HG02981 (cell line): ENCODE results near the gene DPYSL3.

Experiments used
- ATAC-seq: cut with Tn5 transposase; IDR thresholded peaks from one replicate; pipeline ENCODE4 v1.9.1; 2021; ENCODE audit warnings: mild to moderate bottlenecking, moderate library complexity; ENCODE audit not compliant: unreplicated experiment

Gene DPYSL3

DNA sequence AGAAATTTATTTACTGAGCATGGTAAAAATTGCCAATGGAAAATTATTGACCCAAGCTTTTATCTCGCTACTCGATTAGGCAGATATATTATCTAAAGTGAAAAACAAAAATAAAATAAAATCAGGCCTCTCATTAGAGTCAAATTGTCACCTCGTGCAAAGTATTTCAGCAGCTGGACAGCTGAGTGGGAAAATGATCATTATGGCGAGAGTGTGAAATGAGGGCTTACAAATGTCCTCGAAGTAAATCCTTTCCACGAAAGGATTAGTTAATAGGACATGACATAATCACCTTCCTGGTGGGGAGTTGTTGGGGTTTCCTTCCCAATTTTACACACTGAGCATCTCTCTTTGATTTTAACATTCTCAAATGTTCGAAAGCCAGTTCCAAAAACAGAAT lies 5.4 kb upstream of the DPYSL3 start:
- no peak for ATAC-seq

DNA sequence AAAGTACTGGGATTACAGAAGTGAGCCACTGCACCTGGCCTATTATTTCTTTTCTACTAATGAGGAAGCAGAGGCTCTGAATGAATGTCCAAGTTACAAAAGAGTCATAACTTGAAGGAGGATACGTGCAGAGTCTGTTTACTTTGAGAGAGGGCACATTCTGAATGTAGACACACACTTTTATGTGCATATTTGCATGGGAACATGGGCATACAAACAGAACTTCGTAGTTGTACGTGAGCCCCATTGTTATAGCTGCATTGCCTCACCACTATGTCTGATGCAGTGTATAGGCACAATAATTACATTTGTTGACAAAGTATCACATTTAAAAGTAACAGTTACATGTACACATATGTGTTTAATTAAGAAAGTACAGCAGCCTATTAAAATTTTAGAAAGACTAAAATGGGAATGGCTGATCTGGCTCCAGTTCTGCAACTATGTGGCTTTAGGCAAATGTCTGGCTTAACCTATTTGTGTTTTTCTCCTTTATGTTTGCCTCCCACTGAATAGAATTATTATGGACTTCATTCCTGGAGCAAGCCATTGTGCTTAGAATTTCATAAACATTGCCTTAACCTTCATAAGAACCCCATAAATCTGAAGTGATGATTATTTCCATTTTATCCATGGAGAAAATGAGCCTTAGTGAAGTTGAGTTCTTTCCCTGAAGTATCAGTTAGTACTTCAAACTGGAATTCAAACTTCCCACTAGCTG lies 3.0 kb upstream of the DPYSL3 start:
- no peak for ATAC-seq

DNA sequence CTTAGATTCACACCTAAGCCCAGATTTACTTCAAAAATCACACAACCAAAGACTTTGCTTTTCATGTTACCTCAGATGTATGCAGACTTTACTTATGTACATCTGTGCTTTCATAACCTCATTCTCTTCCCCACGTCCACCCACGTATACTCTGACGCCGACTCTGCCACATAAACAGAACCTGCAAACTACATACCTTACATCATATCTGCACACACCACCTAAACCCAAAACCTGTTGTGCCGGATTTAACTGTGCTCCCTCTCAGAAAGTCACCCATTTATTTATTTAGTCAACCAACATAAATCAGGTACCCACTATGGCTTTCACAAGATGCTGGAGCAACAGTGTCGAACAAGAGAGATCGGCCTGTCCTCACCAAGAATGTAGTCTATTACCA lies 1.0 kb upstream of the DPYSL3 start:
- no peak for ATAC-seq

DNA sequence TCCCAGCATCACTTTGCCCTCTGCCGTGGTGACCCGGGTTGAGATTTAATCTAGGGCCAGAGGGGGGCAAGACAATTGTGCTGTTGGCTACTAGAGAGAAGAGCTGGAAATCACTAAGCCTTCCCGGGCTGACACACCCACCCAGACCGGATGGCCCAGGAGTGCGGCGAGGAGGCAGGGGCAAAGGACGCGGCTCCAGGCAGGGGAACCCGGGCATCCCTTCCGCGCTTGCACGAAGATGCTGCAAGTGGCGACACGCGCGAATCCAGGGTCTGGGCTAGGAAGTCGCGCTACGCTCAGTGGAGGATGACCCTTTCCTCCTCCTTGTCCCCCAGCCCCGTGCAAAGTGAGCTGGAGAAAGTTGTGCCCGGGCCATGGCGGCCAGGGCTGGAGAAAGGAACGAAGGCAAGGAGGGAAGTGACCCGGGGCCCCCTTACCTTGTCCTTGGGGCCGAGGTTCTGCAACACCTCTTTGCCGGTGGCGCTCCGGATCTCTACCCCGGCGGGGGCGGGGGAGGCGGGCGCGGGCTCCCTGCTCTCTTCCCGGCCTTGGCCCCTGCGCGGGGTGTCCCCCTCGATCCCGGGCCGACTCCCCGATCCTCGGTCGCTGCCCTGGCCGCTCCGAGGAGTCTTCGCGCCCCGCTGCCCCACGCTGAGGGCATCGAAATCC lies 693 bp downstream of the DPYSL3 start:
- no peak for ATAC-seq

DNA sequence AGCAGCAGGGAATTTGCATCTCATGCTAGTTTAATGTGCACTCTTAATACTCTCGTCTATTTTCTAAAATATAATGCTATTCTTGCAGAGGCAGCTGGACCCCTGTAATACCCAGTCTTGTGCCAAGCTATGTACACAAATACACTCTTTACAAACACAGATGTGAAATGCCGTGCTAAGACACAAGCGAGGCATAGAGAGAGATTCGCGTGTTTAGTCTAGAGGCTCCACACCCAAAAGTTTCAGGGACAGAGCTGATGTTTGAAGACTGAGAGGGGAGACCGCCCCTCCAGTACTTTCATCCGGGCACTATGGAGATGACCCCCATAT lies 1.2 kb downstream of the DPYSL3 start:
- no peak for ATAC-seq

DNA sequence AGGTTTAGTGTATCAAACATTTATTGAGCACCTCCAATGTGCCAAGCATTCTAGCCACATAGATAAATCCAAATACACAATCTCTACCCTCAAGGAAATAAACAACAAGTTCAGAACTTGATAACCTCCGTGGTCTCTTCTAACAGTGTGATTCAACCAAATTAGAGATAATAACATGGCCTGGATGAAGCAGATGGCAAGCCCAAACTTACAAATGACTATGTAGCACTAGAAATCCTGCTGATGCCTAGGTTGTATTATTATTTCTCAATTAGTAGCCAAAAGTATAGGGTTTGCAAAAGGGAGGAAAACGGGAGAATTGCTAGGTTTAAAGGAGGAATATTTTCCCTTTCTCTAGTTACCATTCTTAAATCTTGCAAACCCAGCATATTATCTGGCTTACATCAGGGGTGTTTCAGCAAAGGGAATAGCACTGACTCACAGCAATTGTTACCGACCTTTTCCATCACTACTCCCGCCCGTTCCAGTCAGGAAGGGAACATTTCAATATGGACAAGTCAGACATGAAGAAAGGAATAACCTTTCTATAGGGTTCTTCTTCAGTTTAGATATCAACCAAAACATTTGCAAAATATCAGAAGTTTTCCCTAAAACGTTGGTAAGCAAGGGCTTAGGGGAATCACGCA lies 2.3 kb downstream of the DPYSL3 start:
- no peak for ATAC-seq

DNA sequence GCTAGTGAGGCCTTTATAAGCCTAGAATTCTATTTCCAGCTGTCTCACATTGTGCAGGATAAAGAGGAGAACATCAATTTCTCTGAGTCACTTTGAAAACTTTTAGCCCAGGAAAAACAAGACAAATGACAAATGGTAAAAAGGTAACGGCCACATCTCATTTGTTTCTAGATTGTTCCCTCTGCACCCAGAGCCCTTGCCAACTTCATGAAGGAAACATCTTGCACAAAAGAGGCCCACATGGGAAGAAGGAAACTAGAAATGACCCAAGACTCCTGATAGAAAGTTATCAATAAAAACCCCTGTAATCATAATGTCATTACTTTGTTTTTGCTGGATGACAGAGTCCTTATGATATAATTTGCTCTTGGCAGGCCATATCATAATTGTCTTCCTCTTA lies 5.3 kb downstream of the DPYSL3 start:
- no peak for ATAC-seq

DNA sequence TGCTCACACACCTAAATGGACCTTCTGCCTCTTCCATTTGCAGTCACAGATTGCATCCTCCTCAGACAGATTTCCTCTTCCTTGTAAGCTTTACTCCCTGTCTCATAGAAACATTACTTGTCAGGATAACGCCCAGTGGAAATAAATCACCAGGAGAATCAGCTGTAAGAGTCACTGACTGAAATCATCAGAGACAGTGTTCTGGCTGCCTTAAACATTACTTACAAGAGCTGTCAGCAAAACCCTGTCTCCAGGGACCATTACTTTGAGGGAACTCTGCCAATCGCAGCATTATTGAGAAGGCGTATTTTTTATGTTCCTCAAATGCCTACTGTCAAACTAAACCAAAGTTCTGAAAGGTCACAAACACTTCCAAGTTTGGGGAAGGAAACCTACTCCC lies 5.9 kb downstream of the DPYSL3 start:
- no peak for ATAC-seq

DNA sequence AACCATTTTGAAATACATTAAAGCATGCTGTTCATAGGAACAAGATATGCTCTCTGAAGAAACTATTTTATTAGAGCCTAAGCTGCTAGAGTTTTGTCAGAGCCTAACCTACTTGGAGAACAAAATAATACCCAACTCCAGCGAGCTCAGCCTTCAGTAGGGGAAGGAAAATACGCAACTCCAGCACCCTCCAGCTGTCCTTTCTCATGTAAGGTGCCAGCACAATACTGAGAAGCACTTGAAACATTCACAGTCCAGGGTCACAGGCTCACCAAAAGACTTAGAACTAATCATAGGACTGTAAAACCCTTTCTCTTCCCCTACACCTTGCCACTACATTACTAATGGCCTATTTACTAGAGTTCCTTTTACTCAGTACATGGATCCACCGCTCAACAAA lies 18.9 kb downstream of the DPYSL3 start:
- ATAC-seq, result no peak

DNA sequence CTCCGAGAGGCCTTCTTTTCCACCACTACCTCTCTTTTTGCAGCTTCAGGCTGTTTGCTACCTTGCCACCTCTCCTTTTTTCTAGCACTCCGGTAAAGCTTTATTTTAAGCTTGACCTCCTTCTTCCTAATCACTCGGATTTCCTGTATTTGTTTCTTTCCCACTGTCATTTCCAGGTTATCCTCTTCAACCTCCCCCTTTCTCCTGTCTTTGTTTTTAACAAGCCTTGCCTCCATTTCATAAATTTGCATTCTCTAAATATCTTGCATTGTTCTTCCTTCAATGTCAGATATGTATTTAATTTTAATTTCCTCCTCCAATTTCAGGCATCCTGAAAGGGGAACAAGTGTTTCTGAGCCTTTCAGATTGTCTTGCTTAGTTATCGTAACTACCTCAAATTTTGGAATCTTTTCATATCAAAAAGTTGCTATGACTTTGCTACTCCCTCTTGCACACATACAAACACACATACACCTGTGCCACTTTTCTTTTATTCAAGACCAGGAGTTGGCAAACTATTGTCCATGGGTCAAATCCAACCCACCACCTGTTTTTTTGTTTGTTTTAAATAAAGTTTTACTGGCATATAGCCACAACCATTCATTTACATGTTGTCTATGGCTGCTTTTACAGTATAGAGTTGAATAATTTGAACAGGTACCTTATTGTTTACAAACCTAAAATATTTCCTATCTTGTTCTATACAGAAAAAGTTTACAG lies 22.7 kb downstream of the DPYSL3 start:
- no peak for ATAC-seq

DNA sequence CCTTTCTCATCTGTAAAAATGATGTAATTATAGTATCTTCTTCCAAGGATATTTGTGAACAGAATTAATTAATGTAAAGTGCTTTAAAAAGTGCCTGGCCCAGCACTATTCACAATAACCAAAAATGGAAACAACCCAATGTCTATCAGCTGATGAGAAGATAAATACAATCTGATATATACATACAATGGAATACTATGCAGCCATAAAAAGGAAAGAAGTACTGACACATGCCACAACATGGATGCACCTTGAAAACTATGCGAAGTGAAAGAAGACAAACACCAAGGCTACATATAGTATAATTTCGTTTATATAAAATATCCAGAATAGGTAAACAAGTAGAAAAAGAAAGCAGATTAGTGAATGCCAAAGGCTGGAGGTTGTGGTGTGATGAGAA lies 24.1 kb downstream of the DPYSL3 start:
- no peak for ATAC-seq

DNA sequence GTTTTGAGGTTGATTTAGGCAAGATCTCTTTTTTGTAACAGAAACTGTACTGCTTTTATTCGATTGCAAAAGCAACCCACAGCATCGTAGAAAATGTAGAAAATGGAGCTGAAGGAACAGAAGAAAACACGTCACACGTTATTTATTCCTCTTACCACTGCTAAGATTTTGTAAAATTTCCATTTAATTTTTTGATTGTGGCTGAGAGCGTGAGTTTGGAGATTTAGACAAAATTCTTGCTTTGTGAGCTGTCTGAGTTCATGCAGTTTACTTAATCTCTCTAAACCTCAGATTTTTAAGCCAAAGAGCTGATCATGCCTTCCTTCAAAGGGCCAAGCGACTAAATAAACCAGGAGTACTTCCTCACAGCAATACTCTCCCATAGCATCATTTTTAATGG lies 24.8 kb downstream of the DPYSL3 start:
- no peak for ATAC-seq

DNA sequence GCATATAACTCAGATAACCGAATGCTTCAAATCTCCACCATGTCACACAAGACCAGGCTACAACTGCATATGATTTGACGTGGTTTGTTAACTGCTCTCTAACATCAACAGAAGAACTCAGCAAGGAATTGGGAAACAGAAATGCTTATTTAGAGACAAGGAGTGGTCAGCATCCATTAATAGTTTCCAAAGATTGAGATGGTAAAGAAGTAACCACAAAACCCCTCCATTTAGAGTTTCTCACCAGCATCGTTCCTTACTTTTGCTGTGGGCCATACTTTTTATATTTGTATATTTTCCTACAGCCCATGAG lies 25.2 kb downstream of the DPYSL3 start:
- no peak for ATAC-seq

DNA sequence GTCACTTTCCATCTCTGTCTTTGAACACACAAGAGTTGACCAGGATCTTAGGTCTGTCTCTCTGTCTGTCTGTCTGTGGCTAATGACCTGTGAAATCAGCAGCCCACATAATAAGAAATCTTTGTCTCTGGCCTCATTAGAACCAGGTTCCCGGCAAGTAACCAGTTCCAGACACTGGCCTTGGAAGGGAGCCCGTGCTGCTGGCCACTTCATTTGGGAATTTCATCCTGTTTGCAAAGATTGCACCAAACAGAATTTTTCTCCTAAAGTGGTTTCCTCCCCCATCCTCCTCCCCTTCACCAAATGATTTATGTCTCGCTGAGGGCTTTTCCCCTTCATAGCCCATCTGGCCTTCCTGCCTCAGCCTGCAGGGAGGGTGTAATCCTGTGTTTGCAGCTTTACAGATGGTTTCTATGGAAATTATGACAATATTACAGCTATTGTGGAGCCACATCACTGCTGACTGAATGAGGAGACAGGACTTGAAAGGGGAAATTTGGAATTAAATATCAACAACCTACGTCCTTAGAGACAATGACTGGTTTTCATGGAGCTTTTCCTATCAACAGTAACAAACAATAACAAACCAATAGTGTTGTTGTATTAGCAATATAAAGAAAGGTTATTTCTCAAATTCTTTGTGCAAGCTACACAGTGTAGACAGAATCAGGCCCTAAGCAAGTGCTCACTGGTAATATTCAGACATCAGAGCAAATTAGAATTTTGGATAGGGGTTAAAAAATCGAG lies 25.7 kb downstream of the DPYSL3 start:
- no peak for ATAC-seq

DNA sequence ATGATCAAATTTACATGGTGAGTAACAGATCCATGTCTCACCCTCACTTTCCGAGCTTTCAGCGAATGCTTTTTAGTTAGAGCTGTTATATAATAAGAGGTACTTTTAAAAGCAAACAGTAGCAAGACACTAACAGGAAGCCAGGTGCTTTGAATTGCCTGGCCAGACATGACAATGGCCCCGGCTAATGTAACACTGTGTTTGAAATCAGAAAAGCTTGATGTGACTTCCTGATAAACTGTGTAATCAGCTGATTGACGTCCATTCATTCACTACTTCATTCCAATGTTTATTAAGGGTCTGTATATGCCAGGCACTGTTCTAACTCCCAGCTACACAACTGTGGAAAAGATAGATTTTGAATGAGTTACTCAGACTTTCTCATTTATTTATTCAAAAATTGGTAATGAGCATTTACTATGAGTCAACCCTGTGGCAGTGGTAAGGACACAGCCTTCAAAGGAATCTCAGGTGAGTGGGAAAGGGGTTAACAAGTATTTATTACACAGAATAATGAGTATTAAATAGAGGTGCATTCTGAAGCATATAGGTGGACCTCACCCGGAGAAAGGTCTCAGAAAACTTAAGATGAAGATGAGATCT lies 26.6 kb downstream of the DPYSL3 start:
- no peak for ATAC-seq

DNA sequence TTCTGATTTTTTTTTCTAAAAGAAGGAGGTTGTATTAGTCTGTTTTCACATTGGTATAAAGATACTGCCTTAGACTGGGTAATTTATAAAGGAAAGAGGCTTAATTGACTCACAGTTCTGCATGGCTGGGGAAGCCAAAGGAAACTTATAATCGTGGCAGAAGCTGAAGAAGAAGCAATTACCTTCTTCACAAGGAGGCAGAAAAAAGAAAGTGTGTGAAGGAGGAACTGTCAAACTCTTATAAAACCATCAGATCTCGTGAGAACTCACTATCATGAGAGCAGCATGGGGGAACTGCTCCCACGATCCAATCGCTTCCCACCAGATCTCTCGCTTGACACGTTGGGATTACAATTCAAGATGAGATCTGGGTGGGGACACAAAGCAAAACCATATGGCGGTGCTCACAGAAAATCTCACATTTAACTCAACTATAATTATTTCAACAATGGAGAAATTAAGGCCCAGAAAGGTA lies 27.1 kb downstream of the DPYSL3 start:
- ATAC-seq, result no peak

DNA sequence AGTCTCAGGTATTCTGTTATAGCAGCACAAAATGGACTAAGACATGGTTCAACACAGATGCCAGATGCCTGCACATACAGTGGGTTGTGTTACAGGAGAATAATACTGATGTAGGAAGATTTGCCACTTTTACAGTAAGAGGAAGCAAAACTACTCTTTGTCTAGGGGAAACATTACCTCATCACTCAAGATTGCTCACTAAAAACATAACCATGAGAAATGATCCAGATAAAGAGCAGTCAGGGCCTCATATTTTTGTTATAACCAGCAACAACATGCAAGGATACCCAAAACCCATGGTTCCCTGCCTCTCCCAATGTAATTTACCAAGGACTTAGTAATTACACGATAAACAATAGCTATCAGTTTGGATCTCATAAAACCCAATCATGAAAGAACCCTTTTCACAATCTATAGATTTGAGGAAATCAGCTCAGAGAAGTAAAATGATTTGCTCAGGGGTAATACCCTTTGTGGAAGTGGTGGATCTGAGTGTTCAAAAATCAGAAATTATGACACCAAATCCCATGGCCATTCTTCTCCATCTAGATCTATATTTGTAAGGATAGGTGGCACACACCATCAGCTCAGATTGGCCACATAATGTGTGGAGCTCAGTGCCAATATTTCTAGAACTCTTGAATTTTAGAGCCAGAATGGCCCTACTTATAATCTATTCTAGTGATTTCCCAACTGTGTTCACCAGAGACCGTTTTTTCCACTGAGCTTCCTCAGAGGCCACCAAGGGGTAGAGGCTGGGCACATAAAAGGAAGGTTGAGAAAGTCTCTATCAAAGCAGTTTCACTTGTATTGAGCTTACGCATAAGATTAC lies 27.8 kb downstream of the DPYSL3 start:
- ATAC-seq, result peak; percentile 68

DNA sequence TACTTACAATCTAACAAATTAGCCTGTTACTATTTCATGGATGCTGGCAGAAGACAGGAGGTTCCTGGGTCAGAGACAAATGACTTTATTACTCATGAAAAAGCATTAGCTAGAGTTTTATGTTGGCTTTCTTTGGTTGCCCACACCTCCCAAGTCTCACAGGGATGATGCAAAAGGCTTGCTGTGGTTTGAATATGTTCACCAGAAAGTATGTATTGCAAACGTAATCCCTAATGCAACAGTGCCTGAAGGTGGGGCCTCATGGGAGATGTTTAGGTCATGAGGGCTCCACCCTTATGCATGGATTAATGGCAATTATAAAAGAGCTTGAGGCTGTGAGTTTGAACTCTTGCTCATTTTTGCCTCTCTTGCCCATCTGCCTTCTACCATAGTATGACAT lies 28.5 kb downstream of the DPYSL3 start:
- no peak for ATAC-seq

DNA sequence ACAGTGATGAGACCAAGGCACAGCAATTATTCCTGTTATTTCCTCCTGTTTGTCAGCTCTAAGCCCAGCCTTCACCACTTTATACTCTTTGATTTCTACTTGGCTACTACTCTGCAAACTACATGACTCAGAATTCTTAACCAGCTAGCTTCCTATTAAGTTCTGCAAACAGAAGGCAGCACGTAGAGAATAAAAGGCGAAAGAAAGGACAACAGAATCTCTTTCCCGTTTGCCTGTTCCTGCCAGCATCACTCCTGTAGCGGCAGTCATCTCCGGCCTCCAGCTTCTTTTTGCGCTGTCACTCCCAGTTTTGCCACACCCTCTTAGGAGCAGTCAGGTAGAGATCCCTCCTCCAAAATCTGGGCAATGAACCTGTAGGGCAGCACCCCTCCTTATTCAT lies 29.9 kb downstream of the DPYSL3 start:
- ATAC-seq, result no peak

DNA sequence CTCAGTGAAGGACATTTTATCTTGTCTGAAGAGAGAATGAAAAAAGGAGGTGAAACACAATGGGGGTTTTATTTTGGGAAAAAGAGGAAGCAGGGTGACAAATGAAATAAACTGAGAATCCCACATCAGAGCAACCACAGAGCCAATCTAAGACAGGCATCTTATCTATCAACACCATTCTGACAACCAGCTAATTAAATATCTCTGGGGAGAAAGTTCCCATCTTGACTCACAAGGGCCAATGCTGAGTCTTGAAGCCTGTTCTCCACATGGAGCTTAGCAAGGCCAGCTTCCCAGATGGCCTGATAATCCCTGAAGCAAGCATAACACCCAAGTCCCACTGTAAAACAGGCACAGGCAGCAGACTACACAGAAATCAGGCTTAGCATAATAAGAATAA lies 30.4 kb downstream of the DPYSL3 start:
- no peak for ATAC-seq
